GM19099 (cell line): ENCODE results near the gene GDF7.

Experiments
- POLR2A ChIP-seq: IDR thresholded peaks from 3 replicates; pipeline ENCODE4 v1.6.1; 2011; ENCODE audit warnings: low read depth; ENCODE audit not compliant: insufficient read length; ENCODE audit errors: extremely low read depth

The GDF7 gene

DNA sequence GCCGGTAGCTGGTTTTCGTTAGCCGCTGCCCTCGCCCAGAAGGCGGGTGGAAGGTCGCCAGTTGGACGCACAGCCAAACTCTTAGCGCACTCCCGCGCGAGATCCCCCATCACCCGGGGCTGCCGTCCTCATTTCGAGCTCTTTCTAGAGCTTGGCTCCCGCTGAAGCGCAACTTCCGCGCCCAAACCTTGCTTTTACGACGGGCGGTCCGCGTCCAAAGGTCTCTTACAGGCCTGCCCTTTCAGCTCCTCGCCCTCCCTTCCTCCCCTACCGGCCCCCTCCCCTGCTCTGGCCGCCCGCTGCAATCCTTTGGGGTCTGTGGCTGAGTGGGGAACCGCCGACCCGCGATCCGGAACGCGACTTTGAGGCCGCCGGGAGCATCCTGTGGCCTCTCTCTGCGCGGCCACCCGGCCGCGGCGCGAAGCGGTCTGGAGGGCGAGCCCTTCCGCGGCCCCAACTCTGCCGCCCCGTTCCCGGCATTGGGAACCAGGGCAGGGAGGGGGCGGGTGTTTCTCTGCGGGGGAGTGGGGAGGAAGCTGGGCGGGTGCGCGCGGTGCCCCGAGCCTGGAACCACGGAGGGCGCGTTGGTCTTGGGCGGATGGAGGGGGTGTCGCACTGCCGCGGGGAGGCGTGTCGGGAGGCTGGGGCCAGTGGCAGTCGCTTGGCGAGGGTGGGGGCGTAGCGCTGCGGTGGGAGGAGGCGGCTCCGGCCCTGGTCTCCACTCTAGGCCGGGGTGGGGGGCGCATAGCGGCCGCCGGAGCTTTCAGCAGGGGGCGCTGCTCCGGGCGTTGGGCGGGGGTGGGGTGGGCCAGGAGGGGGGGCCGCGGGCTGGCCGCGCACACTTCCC, at the start of gene GDF7:
Gene GDF7, plus strand, starts transcription at position 841 of the 847 bp plus-strand sequence. CDS start 96 bp downstream, outside the sequence.
- TF ChIP-seq POLR2A, result no peak

DNA sequence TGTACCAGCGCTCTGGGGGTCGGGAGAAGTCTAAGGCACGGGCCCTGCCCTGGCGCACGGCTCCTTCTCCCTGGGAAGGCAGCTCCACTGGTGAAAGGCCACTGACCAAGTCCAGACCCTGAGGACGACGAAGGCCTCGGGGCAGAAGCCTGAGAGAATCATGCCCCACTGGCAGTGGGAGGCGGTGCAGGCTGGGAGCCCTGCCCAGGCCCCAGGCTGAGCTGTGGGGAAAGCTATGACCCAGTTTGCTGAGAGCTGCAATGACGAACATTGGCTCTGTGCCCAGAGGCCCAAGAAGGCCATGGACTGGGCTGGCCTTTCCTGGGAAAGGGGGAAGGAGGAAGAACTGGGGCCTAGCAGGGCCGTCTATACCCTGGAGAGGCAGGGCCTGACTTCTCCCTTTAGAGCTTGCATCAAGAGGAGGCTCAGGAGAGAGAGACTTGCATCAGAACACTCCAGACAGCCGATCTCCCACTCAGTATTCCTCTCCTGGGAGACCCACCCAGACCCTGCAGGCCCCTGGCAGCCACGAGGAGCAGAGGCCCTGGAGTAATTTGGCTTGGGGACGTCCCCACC, 49.0 kb upstream of the GDF7 start:
- no peak for TF ChIP-seq POLR2A

DNA sequence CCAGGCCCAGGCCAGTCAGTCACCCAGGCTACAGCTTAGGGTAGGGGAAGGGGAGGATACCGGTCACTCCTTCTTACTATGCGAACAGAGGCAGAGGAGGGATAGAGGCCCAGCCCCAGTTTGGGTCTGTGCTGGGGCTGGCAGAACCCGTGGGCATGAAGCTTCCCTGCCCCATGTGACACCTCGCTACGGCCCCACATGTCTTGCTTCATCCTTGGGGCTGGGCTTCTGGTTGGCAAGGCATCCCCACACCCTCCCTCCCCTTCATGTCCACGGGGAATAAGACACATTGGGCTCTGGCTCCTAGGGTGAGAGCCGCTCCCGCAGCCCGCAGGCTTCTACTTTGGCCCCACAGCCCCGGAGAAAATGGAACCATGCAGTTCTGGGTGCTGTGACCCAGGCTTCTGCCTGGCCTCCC, 48.5 kb upstream of the GDF7 start:
- no peak for TF ChIP-seq POLR2A

DNA sequence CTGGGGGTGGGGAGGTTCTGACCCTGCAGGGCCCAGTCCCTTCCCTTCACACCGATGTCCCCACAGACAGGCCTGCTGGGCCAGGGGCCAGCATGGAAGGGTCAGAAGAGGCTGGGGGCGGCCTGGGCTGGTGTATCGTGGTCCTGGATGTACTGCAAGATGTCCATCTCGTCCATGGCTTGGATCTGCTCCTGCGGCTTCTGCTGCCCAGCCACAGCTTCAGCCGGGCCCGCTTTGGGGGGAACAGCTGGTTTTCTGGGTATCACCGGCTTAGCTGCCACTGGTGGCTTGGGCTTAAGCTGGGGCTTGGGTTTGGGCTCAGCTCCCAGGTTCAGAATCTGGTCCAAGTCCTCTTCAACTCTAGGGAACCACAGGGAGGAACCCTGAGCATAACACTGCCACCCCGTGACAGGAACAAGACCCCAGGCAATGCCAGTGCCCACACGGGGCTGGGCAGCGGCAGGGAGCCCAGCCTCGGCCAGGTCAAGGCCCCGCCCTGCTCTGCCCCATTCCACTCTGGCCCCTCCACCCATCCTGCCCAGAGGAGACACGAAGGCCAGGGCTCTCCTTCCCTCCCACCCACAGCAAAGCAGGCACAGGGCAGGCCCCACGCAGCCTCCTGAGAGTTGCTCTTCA, 47.9 kb upstream of the GDF7 start:
- no peak for TF ChIP-seq POLR2A

DNA sequence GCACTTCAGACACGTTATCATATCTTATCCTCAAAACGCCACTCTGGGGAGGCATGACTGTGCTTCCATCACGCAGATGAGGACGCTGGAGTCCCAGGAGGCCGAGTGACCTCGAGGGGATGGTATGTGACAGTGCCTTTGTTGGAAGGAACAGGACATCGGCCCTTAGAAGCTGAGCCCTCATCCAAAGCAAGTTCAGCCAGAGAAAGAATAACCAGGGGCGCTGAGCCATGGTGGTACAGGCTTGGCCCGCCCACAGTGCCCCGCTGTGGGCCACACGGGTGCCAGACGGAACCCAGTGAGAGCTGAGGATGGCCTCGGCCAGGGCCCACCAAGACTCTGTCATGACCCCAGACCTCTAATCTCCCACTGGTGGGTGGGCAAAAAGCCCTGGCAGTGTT, 47.3 kb upstream of the GDF7 start:
- no peak for TF ChIP-seq POLR2A

DNA sequence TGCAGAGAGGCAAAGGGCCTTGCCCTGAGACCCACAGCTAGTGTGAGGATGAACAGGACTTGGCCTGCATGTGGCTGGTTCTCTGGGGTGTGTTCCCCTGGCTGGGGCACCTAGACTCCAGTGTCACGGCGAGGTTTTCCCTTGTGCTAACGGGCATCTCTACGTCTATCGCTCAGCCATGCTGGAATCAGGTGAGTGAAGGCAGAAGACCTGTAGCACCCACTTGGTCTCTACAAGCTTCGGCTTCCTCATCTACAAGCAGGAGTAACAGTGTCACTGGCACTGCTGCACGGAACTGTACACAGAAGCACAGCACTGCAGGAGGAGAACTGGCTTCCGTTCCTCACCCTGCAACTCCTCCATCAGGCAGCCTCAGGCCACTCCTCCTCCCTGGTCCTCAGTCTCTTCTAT, 46.7 kb upstream of the GDF7 start:
- no peak for TF ChIP-seq POLR2A

DNA sequence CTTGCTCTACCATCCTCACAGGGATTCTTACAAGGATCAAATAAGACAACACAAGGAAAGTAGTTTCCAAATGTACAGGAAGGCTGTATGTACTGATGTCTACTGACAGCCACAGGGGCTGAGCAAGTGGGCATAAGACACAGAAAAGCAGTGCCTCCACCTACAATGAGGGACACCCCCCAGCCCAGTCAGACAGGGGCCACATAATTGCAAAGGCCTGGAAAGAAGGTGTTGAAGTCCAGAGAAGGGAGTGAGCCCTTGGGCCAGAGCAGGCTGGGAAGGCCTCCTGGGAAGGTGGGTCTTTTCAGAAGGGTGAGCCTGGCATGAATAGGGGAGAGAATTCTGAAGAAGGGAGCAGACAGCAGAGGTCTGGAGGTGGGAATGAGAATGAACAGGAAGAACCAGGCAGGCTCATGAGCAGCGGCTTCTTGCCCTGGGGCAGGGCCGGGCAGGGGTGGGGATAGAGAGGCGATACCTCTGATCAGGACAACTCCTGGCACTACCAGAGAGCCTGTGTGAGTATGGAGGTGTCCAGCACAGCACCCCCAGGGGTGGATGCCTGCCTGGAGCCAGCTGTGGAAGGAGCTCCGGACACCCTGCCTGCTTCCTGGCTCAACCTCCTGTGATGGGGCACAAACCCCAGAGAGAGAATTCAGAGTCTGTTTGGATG, 46.1 kb upstream of the GDF7 start:
- TF ChIP-seq POLR2A, result no peak

DNA sequence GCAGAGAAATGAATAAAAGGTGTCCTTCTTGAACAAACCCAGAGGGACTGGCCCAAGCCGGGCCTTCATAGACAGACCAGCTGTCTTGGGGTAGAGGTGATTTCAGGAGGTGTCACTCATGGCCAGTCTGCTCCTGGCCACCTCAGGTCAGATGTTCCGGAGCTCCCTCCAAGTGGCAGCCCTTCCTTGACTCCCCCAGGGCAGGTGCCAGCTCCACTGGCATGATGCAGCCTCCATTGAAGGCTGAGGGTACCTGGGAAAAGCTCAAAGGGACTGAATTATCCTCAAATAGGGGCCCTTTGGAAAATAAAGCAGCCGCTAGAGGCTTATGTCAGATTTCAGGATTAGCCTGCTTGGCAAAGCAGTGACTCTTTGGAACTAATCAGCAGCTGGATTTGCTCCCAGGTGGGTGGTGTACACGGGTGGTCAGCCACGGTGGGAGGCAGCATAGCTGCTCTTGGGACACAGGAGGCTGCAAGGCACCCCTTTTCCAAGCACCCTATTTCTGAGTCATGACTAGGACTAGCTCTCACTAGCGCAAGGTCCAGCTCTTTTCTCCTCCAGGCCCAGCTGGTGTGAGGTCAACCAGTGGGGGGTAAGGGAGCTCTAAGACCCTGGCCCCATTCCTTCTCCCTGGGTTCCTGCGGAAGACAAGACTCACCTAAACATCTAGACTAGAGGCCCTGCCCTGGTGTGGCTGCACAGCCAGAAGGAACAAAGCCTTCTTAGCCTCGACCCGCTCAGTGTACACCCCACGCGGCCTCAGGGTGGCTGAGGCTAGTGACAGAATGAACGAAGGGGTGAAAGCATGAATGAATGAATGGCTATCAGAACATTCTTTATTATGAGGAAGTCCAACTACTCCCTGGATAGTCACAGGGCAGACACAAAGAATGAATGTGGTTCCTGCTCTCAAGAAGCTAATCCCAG, 45.3 kb upstream of the GDF7 start:
- TF ChIP-seq POLR2A, result no peak

DNA sequence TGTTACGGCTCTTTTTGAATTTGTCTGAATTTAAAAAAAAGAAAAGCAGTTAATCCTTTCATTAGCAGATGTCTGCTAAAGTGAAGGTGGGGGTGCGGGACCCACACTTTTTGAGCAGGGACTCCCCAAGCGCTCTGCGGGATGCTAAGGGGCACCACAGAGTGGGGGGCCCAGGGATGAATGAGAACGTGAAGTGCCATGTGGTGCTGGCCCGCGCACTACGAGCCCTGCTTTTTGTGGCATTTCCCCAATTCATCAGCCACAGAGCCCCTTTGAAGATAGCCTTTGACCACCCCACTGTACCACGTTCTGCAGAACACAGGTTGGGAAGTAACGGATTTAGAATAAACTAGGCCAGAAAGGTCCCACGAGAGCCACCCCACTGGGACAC, 44.7 kb upstream of the GDF7 start:
- no peak for TF ChIP-seq POLR2A

DNA sequence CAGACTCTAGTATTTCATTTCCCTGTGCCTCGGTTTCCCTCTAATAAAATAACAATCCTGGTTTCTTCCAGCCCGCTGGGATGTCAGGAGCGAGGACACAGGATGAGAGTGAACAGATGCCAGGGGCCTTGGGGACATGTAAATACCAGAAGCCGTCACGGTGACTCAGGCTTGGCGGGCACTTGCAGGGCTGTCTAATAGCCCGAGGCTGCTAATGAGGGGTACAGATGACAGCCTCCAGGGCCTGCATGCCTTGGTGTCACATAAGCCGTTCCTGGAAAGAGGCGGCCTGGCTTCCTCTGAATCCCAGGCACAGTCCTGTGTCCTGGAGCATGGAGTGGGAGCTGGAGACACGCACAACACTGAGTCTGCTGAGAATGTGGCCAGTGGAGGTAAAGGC, 44.2 kb upstream of the GDF7 start:
- no peak for TF ChIP-seq POLR2A

DNA sequence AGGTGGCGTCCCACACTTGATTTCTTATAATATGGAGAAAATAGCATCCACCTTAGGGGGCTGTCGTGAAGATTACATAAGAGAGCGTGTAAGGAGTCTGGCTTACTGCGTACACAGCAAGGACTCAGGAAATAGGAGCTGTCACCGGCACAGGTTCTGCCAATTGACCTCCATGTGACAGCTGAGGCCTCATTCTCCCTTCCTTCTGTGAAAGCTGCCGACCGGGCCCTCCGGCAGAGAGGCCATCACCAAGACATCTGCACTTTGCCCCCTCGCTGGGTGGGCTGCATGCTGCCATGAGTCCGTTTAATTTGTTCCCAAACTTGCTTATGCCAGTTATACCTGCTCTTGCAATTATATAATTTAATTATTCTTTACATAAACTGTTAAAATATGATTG, 43.7 kb upstream of the GDF7 start:
- no peak for TF ChIP-seq POLR2A

DNA sequence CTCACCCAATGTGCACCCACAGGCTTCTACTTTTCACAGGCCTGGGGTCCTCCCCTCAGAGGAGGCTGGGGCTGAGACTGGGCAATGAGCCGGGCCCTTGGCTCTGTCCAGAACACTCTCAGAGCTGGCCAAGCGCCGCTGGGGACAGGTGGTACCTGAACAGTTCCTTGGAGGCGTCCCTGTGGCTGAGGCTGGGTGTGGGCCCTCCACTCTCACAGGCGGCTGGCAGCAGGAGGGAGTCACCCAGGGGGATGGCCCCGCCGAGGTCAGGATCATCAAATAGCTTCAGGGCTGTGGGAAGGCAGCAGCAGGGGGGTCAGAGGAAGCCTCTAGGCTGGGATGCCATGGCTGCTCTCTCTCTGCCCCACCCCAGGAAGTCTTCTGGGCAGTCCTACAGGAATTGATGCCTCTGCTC, 43.2 kb upstream of the GDF7 start:
- no peak for TF ChIP-seq POLR2A

DNA sequence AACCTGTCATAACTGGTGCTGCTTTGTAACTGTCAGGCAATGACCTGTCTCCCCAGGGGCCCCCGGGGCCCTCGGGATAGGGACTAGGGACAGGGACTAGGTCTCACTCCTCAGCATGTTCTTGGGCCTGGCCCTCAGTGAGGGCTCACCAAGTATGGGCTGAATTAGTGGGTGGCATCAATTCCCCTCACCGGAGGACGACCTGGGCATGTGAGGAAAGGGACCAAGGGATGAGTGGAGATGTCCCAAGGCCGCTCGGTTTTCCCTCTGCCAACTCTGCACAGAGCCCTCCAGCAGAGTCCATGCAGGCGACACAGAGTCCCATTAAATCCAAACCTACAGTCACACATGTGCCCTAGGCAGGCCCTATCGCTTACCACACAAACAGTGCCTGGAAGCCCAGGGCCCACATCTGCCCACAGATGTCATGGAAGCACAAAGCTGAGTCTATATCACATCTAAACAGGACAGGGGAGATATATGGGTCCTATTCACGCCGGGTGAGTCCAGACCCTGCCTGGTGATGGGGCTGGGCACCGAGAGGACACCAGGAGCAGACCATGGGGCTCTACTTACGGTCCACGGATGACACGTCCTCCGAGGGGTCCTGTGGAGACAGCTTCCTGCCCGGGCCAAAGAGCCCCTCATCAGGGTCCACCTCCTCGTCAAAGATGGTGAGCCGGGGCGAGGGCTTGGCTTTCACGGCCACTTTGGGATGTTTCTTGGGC, 42.6 kb upstream of the GDF7 start:
- no peak for TF ChIP-seq POLR2A
